ENCODE data around the gene TMCO5A. TPM values are rescaled to one million over a fixed set of nuclear protein-coding genes. Genes with fewer than 3 reads are reported as not detected.

Gene TMCO5A
- total and polyA plus RNA-seq, 9 of the 15 experiments (the other 6 are each of a cell fraction or from before 2014, with no cell fraction given): not detected

GRCh38 chr15:37931868-37932267 lies 2.6 kb upstream of the TMCO5A start (continued):
- TF ChIP-seq E2F8 (IDR thresholded peaks at IDR 0.05; ENCODE audit: low read depth, partially characterized antibody): no peak

DNA sequence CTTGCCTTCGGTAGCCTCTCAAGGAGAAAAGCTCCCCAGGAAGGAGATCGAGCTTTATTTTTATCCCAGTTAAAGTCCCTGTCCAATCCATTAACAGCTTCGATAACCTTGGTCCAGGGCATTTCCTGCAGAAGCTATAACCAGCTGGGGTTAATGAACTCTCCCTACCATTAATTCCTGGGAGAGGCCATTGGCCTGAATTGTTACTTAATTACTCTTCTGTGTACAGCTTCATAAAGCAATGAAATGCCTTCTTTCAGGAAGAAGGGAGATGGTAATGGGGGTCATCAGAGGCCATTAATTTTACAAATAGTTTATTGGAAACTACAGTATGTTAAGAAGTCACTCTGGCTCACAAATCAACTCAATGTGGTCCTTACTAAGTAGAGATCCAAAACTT lies 1.9 kb upstream of the TMCO5A start:
- Histone ChIP-seq H3K4me1 (replicated peaks in 1 of 2; ENCODE audit: control insufficient read depth in 2 of 2, insufficient read depth in 2 of 2, low read length in 2 of 2) (no peaks in the 10 kb centered on the region), H3K4me3 (no peak overlapping the region), H3K9ac (ENCODE audit: insufficient read depth in 1 of 2, low read depth in 2 of 2, low read length in 2 of 2) (no peak overlapping the region), H3K79me2 (ENCODE audit: control insufficient read depth, insufficient read depth, low read length) (no peaks in the 10 kb centered on the region), H4K20me1 (replicated peaks; ENCODE audit: control insufficient read depth, insufficient read depth, low read length) (no peaks in the 10 kb centered on the region), H3K36me3 (ENCODE audit: control insufficient read depth, insufficient read depth, low read length) (no peaks in the 10 kb centered on the region), H3K27me3 (ENCODE audit: control insufficient read depth in 2 of 2, insufficient read depth in 2 of 2, low read length in 2 of 2) (no peaks in the 10 kb centered on the region), H3K27ac (ENCODE audit: extremely low read depth, low read depth, low read length) (no peak overlapping the region), H3K4me2 (ENCODE audit: insufficient read depth, low read length) (no peak overlapping the region), H3K9me3 (replicated peaks; ENCODE audit: control insufficient read depth, insufficient read depth, low read depth, low read length) (no peaks in the 10 kb centered on the region), H3K9me1 (ENCODE audit: control insufficient read depth, insufficient read depth, low read length) (no peaks in the 10 kb centered on the region), H2AFZ (ENCODE audit: low read depth, low read length) (no peak overlapping the region)
- in situ Hi-C loops (cut with MboI): no loop called here
- intact Hi-C loops (cut with micrococcal nuclease): no loop called here
- POLR2A ChIA-PET: interaction anchor here (1.3 kb wide), 1 partner anchor 11 kb away, joined by 4 read pairs; no protein-coding TSS in a partner anchor
- no peak for FAIRE-seq
- 0% methylated on average over 3 of the region's 3 CpGs for WGBS (ENCODE audit: insufficient coverage, low coverage, missing lambda C conversion rate)
- CTCF ChIA-PET (ENCODE audit: low intra/inter-chr PET ratio): no interaction called here
- BruUV-seq (replicated peaks): no TSS peak
- no peak for DNase-seq (ENCODE audit: extremely low read depth in 1 of 4, low spot score in 3 of 4)
- ATAC-seq: no peak
- no peak for TF ChIP-seq ESRRA (IDR thresholded peaks at IDR 0.05; ENCODE audit: borderline replicate concordance, low read depth)
- TF ChIP-seq GTF2E2 (tag; IDR thresholded peaks at IDR 0.05): no peak
- TF ChIP-seq ZBTB34 (CRISPR knock-in tag; IDR thresholded peaks at IDR 0.05): no peak
- TF ChIP-seq, protein P1, sequence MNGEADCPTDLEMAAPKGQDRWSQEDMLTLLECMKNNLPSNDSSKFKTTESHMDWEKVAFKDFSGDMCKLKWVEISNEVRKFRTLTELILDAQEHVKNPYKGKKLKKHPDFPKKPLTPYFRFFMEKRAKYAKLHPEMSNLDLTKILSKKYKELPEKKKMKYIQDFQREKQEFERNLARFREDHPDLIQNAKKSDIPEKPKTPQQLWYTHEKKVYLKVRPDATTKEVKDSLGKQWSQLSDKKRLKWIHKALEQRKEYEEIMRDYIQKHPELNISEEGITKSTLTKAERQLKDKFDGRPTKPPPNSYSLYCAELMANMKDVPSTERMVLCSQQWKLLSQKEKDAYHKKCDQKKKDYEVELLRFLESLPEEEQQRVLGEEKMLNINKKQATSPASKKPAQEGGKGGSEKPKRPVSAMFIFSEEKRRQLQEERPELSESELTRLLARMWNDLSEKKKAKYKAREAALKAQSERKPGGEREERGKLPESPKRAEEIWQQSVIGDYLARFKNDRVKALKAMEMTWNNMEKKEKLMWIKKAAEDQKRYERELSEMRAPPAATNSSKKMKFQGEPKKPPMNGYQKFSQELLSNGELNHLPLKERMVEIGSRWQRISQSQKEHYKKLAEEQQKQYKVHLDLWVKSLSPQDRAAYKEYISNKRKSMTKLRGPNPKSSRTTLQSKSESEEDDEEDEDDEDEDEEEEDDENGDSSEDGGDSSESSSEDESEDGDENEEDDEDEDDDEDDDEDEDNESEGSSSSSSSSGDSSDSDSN (IDR thresholded peaks at IDR 0.05; ENCODE audit: borderline replicate concordance in 1 of 2, low read depth in 2 of 2, low read length in 2 of 2): no peak
- TF ChIP-seq HMBOX1 (IDR thresholded peaks at IDR 0.05): no peak
